GM21367 (cell line): Measurements from ENCODE around the gene UVSSA.
"Not testable (repeated sequence)": the region's sequence is repeated elsewhere in the genome, so short reads cannot be mapped to it uniquely, and the experiment has no call there.

ENCODE experiments used
- ATAC-seq: cut with Tn5 transposase; IDR thresholded peaks from one replicate; pipeline ENCODE4 v1.9.1; 2021; ENCODE audit not compliant: unreplicated experiment

Gene UVSSA

DNA sequence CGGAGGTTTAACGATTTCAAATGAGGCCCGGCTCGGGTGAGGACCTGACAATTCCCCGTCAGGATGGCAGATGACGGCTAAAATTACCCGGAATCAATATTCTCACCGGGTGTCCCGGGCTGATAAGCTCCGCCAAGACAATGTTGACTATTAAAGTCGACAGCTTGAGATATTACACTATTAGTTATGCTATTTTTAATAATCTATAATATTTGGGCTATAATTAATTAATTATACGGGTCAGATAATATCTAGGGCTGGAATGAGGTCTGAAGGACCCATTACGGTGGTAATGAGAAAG lies 68.6 kb downstream of the UVSSA start:
- no peak for ATAC-seq

DNA sequence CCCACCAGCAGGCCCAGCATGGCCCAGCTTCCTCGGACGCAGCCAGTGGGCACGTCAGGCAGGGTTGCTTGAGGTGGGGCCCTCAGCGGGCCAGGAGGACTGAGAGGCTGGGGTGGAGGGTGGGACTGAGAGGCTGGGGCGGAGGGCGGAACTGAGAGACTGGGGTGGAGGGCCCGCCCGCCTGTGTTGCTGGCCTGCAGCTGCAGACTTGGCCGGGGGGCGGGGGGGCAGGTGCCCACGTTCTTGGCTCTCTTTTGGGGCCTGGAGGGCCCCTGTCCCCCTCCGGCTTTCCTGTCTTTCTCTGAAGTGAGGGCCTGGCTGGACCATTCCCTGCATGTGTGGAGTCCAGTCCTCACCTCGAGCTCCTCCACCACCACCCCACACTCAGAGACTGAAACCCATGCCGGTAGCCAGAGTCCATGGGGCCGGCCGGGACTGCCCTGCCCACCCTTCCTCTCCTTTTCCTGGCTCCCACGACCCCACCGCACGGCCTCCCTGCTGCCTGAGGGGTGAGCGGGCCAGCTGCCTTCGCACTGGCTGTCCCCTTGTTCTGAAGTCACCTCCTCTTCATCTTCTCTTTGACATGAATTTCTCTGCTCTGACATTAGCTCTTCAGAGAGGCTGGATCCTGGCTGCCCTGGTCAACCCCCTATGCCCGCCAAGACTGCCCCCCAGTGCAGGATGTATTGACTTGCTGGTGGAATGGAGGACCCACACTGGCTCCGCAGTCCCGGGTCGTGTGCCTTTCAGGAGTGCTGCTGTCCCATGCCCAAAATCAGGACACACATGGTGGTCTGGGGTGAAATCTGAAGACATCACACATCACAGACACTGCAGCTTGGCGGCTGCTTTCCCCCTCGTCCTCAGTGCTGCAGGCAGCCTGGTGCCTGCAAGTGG lies 69.3 kb downstream of the UVSSA start:
- no peak for ATAC-seq

GRCh38 chr4:1416948-1417260 lies 69.9 kb downstream of the UVSSA start:
- ATAC-seq: no peak

GRCh38 chr4:1417522-1418390 lies 70.7 kb downstream of the UVSSA start:
- ATAC-seq: no peak

- no peak for ATAC-seq
Measured at GRCh38 chr4:1418494-1419285, 71.7 kb downstream of the UVSSA start.

GRCh38 chr4:1419708-1420107 lies 72.7 kb downstream of the UVSSA start:
- ATAC-seq: no peak

DNA sequence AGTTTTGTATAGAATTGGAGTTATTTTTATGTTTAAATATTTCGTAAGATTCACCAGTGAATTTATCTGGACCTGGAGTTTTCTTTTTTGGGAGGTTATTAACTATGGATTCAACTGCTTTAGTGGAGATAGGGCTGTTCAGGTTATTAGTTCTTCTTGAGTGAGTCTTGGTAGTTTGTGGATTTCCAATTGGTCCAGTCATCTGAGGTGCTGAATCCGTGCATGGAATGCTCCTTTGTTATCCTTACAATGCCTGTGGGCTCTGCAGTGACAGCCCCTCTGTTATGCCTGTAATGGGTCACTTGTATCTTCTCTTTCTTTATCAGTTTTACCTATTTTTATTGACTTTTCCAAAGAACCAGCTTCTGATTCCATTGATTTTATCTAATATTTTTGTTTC lies 74.6 kb downstream of the UVSSA start:
- no peak for ATAC-seq

GRCh38 chr4:1427010-1427409 lies 80.0 kb downstream of the UVSSA start:
- ATAC-seq: no peak

DNA sequence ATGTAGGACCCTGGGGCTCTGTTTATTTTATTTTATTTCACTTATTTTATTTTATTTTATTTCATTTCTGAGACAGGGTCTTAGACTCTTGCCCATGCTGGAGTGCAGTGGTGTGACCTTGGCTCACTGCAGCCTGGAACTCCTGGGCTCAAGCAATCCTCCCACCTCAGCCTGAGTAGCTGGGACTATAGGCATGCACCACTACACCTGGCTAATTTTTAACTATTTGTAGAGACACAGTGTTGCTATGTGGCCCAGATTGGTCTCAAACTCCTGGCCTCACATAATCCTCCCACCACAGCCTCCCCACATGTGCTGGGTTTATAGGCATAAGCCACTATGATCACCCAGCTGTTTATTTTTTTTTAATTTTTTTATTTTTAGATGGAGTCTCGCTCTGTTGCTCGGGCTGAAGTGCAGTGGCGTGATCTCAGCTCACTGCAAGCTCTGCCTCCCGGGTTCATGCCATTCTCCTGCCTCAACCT lies 96.7 kb downstream of the UVSSA start:
- ATAC-seq: not testable (repeated sequence)
